GM19239 (cell line): Measurements from ENCODE around the gene UAP1L1.
"Not testable (repeated sequence)": the region's sequence is repeated elsewhere in the genome, so short reads cannot be mapped to it uniquely, and the experiment has no call there.

ENCODE experiments used
- DNase-seq: peaks from one replicate; pipeline ENCODE4 v3.0.0; 2011; ENCODE audit warnings: low spot score; ENCODE audit not compliant: insufficient read length
- FAIRE-seq: peaks from 2 replicates; lab custom pipeline; 2011; peaks lifted over from hg19 to GRCh38; lab: Jason Lieb, UNC

UAP1L1 gene, protein sequence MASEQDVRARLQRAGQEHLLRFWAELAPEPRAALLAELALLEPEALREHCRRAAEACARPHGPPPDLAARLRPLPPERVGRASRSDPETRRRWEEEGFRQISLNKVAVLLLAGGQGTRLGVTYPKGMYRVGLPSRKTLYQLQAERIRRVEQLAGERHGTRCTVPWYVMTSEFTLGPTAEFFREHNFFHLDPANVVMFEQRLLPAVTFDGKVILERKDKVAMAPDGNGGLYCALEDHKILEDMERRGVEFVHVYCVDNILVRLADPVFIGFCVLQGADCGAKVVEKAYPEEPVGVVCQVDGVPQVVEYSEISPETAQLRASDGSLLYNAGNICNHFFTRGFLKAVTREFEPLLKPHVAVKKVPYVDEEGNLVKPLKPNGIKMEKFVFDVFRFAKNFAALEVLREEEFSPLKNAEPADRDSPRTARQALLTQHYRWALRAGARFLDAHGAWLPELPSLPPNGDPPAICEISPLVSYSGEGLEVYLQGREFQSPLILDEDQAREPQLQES

DNA sequence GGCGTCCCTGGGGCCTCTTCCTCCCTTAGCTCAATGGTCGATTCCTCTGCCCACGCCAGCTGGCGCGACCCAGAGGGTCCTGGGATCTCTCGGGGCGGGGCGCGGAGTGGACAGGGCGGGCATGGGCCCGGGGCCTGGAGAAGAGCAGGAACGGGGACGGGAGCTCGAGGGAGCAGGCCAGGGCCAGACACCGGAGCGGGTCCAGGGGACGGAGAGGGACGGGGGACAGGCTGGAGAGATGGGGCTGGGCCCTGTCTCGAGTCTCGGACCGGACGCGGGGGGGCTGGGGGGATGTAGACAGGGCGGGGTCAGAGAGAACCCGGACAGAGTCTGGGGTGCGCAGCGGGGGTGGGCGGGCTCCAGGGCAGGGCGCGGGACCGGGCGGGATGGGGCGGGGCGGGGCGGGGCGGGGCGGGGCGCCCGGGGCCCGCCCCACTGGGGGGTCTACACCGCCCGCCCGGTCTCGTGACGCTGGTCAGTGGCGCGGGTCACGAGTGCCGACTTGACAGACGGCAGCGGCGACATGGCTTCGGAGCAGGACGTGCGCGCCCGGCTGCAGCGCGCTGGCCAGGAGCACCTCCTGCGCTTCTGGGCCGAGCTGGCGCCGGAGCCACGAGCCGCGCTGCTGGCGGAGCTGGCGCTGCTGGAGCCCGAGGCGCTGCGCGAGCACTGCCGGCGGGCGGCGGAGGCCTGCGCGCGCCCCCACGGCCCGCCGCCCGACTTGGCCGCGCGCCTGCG lies at the start of gene UAP1L1:
Gene UAP1L1, plus strand, starts transcription at position 508 of the 738 bp plus-strand sequence. Its CDS starts 16 bp downstream, at position 524.
- FAIRE-seq, result peak; percentile 67

DNA sequence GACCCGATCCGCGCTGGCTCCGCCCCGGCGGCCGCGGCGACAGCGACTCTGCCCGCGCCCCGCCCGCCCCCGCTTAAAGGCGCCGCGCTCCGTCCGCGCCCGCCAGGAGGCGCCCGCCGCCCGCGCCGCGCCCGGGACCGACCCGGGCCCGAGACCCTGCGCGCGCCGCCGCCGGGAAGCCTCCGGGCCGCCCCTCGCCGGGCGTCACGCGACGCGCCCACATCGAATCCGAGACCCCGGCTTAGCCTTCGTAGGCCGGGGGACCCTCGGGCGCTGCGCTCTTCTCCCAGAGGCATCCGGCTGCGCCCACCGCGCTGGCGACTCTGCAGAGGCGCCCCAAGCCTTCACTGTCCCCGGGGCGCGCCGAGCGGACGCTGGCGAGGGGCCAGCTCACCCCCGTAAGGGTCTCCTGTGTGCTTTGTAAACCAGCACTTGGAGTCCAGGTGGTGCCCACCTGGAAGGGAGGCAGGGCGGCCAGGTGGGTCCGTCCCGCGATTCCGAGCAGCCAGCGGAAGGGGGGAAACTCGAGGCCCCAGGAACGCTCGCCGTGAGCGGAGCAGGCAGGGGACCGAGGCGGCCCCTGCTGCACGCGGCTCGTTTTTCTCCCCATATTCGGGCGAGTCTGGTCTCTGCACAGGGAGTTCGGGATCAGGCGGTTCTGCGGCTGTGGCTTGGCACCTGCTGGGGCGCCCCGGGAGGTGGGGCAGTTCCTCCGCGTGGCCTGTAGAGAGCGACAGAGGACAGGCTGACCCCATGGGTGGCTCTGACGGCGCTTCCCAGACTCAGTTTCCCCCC lies 48.9 kb upstream of the UAP1L1 start:
- no peak for FAIRE-seq
- peak; percentile 82 for DNase-seq

More for the DNA sequence above, at the start of gene UAP1L1:
- DNase-seq, result peak; percentile 80

- DNase-seq (peak; percentile 91), FAIRE-seq (peak; percentile 91)
These were observed 48.0 kb upstream of the UAP1L1 start for GRCh38 chr9:137029058-137029936.

- no peak for FAIRE-seq
These were observed 47.3 kb upstream of the UAP1L1 start for GRCh38 chr9:137030006-137030405.

GRCh38 chr9:137030538-137031527 lies 46.5 kb upstream of the UAP1L1 start:
- peak; percentile 60 for FAIRE-seq
- no peak for DNase-seq

More at GRCh38 chr9:137030006-137030405, 47.3 kb upstream of the UAP1L1 start:
- no peak for DNase-seq

DNA sequence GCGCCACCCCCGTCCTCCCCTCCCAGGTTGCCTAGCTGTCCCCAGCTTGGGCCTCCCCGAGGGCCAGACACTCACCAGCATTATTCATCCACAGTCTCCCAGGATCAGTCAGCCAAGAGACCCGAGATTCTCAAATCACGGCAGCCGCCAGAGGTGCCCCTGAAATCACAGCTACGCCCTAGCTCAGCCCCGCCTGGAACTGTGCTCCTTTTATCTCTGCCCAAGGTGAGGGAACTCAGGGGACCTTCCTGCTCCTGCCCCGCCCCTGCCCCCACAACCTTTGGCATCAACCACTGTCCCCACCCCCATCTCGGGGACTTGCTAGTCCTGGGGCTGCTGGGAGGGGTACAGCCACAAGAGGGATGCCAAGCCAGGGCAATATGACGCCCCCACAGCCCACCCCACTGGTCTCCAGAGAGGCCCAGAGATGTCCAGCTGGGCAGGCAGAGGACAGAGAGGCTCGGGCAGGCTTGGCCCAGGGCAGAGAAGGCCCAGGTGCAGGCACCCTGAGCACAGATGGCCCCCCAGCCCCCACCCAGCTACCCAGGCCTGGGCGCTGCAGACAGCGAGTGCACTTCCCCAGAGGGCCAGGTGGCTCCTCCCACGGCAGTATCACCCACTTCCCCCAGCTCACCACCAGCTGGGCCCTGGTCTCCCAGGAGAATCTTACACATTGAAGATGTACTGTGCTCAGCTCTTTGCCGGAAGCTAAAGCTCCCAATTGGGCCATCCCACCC lies 45.2 kb upstream of the UAP1L1 start, which contains the start of gene FUT7:
Gene FUT7, minus strand, starts transcription at position 185 of the 737 bp plus-strand sequence. Its CDS starts 97 bp downstream, at position 88.
- FAIRE-seq, result no peak
- no peak for DNase-seq

- DNase-seq, result no peak
- no peak for FAIRE-seq
These were observed 44.5 kb upstream of the UAP1L1 start for GRCh38 chr9:137032858-137033257.

GRCh38 chr9:137033481-137033880 lies 43.8 kb upstream of the UAP1L1 start:
- not testable (repeated sequence) for DNase-seq, FAIRE-seq

DNA sequence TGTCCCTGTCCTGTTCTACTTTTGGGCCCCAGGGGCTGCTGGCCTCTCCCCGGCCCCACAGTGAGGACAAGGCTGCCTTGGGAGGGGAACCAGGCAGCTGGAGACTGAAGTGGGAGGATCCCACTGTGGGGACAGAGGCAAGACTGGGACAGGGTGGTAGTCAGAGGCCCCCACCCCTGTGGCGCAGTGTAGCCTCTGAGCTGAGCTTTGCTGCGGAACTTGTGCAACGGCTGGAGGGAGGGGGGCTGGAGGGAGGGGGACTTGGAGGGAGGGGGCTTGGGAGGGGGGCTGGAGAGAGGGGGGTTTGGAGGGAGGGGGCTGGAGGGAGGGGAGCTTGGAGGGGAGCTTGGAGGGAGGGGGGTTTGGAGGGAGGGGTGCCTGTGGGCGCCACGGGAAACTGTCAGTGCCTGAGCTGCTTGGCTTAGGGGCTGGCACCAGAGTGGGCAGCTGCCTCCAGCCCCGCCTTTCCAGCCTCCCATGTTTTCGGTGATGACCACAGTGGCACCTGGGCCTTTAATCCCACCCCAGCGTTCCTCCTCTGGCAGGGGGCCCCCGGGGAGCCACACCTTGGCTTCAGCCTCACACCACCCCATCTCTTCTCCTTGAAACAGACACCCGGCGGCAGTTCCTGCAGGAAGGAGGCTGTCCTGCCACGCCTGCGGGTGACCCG lies 43.1 kb upstream of the UAP1L1 start:
- DNase-seq, result no peak

GRCh38 chr9:137034709-137035506 lies 42.4 kb upstream of the UAP1L1 start:
- peak; percentile 95 for FAIRE-seq
- DNase-seq, result peak; percentile 99

More for the DNA sequence above, 43.1 kb upstream of the UAP1L1 start:
- no peak for FAIRE-seq

- FAIRE-seq (no peak), DNase-seq (no peak)
These were observed 41.8 kb upstream of the UAP1L1 start for GRCh38 chr9:137035507-137035834.

- DNase-seq (no peak), FAIRE-seq (no peak)
These were observed 41.4 kb upstream of the UAP1L1 start for GRCh38 chr9:137035937-137036336.

DNA sequence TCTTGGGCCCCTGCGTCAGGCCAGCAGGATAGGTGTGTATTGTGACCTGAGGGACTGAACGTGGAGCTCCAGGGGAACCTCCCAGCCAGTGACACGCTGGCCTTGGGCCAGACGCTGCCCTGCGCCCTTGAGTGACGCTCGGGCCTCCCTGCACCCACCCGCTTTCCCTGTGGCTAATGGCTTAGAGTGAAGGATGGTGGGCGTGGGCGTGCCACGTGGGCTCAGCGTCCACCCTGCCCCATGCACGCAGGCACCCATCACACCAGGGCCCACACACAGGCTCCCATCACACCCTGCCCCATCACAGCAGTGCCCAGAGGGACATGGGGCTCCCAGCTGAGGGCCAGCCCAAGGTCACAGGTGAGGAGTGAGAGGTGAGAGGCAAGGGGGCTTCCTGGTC lies 40.3 kb upstream of the UAP1L1 start:
- no peak for DNase-seq
- no peak for FAIRE-seq

DNA sequence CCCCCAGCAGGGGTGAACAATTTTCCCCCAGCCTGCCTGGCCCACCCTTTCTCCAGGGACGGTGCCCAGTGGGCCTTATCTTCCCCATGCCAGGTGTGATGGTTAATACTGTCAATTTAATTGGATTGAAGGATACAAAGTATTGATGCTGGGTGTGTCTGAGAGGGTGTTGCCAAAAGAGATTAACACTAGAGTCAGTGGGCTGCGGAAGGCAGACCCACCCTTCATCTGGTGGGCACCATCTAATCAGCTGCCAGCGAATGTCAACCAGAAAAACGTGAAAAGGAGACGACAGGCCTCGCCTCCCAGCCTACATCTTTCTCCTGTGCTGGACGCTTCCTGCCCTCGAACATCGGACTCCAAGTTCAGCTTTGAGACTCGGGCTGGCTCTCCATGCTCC lies 39.8 kb upstream of the UAP1L1 start:
- no peak for FAIRE-seq

GRCh38 chr9:137038916-137039315 lies 38.4 kb upstream of the UAP1L1 start:
- DNase-seq (no peak), FAIRE-seq (no peak)

More for the DNA sequence above, 39.8 kb upstream of the UAP1L1 start:
- DNase-seq, result no peak
